SW480 (cell line): ENCODE data around the gene RLN1.
"Not testable (repeated sequence)": the region's sequence is repeated elsewhere in the genome, so short reads cannot be mapped to it uniquely, and the experiment has no call there.

Experiments used
- DNase-seq: peaks from one replicate; pipeline ENCODE4 v3.0.0-alpha.2; 2016; ENCODE audit warnings: low spot score

Gene RLN1

DNA sequence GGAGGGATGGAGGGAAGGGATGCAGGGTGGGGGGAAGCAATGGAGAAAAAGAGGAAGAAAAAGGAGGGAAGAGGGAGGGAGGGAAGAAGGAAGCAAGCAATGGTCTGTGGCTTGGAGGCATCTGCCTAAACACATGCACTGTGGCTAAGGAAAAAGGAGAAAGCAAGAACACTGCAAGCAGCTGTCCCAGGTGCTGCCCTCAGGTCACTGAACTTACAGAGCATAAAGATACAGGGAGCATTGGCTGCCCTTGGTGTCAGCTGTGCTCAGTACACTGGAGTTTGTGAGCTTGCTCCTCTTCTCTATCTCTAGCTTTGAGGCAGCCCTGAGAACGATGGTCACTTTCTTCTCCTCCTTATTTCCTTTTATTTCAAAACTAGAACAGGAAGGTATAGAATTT, 18.1 kb downstream of the RLN1 start:
- not testable (repeated sequence) for DNase-seq

DNA sequence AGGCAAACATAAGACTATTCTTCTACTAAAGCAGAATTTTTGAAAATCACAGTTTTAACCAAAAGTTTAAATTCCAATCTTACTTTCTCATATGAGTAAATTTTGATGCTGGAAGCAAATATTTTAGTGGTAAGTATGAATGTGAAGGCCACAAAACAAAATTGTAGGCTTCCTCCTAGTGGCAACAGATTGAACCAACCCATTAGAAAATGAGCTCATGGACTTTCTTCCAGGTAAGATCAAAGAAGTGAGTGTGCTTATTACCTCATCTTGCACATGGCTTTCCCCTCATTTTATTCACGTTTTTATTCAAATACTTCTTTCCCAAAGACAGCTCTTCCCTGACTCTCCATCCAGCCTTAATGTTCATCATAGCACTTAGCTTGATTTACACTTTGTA, 18.6 kb downstream of the RLN1 start:
- DNase-seq, result peak; percentile 12

DNA sequence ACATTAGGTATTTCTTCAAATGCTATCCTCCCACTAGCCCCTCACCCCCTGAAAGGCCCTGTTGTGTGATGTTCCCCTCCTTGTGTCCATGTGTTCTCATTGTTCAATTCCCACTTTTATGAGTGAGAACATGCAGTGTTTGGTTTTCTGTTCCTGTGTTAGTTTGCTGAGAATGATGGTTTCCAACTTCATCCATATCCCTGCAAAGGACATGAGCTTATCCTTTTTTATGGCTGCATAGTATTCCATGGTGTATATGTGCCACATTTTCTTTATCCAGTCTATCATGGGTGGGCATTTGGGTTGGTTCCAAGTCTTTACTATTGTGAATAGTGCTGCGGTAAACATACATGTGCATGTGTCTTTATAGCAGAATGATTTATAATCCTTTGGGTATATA, 23.3 kb downstream of the RLN1 start:
- DNase-seq, result not testable (repeated sequence)

DNA sequence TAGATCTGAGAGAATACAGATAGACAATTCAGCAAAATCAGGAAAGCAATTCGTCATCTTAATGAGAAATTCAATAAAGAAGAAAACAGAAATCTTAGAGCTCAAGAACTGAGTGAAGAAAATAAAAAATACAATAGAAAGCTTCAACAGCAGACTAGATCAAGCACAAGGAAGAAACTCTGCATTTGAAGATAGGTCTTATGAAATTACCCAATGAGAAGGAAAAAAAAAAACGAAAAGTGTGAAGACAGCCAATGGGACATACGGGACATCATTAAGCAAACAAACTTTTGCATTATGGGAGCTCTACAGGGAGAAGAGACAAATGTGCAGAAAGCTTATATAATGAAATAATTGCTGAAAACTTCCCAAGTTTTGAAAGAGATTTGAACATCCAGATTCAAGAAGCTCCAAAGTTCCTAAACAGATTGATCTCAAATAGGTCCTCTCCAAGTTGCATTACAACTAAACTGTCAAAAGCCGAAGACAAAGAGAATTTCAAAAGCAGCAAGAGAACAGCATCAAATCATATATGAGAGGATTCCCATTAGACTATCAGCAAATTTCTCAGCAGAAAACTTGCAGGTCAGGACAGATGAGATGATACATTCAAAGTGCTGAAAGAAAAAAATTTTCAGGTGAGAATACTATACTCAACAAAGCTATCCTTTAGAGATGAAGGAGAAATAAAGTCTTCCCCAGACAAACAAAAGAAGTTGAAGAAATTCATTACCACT, 24.3 kb downstream of the RLN1 start:
- DNase-seq, result no peak

DNA sequence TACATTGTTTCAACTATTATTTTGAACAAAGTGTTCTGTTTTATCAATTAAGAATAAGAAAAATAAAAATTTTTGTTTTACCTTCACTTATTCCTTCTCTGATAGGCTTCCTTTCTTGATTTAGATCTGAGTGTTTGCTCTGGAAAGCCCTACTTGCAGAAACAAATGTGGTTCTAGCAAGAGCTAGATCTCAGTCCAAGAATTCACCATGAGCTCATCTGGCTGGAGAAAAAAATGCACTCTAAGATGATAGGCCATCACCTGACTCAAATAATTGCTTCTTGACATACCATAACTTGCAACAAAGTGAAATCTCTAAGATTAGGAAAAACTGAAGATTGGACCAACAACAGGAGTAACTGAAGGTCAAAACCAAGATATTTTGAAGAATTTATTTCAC, 28.8 kb downstream of the RLN1 start:
- no peak for DNase-seq

DNA sequence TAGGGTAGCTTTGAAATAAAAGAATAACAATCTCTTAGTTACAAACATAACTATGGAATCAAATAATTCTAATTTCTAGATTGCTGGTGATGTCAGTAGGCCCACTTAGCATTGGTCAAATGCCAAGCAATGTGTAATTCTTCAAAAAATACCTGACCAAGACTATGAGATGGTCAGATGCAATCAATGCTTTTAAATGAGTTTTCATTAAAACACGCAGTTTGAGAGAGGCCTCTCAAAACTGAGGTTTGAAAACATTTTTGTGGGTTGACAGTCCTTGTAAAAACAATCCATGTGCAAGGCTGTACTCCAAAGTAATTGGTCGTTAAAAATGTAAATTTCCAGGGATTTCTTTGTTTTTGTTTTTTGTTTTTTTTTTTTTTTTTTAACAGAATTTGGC, 33.9 kb downstream of the RLN1 start:
- DNase-seq, result no peak

DNA sequence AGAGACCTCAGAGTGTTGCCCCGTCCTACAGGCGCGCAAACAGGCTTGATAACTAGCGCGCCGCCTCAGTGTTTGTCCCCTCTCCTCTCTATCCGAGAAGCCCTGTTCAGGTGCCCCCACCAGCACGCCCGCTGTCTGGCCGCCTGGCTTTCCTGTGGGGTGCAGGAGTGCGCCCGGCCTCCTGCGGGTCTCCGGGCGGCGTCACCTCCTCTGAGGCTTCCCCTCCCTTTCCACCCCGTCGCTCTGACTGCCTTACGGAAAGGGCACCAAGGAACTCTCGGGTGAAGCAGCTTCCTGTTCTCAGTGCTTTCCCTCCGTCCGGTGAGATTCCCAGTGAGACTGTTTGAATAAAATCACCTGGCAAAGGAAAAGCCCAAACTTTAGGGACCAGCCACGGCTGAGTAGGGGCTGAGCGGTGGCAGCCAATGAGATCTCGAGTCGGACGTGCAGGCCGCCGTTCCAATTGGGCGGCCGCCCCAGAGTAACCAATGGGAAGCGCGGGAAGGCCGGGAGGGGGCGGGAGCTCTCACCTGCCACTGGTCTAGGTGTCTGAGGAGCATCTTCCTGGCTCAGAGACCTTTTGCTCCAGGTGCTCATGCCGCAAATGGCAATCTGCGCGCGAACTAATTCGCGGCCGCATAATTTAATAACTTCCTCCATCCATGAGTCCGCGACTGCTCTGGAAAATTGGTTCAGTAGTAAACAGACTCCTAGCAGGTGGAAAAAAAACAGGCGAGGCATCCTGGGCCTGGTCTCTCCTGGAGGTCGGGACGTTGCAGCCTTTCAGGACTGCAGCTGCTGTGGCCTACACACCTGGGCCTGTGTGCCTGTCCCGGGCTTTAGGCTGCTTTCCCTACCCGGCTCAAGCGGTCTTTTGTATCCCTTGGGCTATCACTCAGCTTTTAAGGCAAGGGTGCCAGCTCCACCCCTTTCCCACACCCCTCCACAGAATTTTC, 35.6 kb downstream of the RLN1 start, which contains the start of gene RLN2:
RLN2 (minus strand) TSS at position 877 of the 956 bp plus-strand sequence; CDS start at position 741, 136 bp downstream.
- peak; percentile 5 for DNase-seq

DNA sequence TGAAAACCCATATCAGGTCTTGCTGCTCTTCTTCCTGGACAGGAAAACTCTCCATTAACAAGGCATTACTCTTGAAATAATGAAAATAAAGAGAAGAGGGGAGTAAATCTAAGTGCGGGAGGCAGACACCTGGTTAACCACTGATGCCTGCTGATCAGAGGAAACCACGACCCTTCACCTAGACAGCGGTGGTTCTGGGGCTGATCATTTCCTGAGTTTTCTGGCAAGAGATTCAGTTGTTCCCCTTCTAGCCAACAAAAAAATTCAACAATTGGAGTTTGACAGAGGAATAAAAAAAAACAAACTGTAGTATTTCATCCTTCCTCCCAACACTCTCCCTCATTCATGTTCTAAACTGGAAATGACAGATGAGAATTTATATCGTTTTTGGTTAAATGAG, 38.1 kb downstream of the RLN1 start:
- DNase-seq, result no peak

DNA sequence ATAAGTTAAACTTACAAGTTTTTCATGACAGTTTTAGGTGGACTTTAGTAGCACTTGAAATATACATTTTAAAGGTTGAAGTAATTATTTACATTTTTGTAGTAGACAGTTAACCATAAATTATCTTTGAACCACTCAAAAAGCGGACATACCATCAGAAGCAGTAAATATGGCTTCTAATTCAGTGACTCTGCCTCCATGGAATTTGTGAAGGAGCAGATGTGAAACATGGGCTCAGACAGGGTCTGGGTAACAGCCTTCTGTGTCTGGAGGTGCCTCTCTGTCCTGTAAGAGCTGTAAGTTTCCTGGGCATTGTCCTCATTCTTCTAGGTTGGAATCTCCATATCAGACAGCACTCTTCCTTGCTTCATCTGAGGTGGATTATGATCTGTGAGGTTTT, 47.5 kb downstream of the RLN1 start:
- no peak for DNase-seq

DNA sequence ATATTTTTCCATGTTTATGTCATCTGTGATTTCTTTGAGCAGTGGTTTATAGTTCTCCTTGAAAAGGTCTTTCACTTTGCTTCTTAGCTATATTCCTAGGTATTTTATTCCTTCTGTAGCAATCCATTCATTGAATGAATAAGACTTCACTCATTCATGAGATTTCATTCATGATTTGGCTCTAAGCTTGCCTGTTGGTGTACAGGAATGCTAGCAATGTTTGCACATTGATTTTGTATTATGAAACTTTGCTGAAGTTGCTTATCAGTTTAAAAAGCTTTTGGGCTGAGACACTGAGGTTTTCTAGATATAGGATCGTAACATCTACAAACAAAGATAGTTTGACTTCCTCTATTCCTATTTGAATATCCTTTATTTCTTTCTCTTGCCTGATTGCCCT, 51.1 kb downstream of the RLN1 start:
- no peak for DNase-seq

DNA sequence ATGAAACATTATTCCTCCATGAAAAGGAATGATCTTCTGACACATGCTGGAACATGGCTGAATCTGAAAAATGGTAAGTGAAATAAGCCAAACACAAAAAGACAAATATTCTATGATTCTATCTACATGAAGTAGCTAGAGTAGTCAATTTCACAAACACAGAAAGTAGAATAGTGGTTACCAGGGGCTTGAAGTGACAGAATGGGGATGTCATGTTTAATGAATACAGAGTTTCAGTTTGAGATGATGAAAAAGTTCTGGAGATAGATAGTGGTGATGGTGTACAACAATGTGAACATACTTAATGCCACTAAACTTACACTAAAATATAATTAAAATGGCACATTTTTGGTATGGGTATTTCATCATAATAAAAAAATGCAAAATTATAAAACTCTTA, 53.4 kb downstream of the RLN1 start:
- no peak for DNase-seq
